Activated T-cell treated with anti-CD3 and anti-CD28 coated beads, Interleukin-2, amount 50 U/mL, for 72 hours (primary cell): Measurements from ENCODE around the gene TSPEAR. TPM values are rescaled to one million over a fixed set of nuclear protein-coding genes. Genes with fewer than 3 reads are reported as not detected.
"Not testable (repeated sequence)": the region's sequence is repeated elsewhere in the genome, so short reads cannot be mapped to it uniquely, and the experiment has no call there.

Source experiments
- ATAC-seq, 2 donors: fragments of 150-1000 bp; cut with Tn5 transposase; replicated peaks in 1 of 2; 2 replicates each; pipeline ENCODE4 v1.10.0; 2021; ENCODE audit warnings: moderate library complexity in 2 of 2, mild to moderate bottlenecking in 1 of 2
- DNase-seq, 2 donors: peaks; one replicate each; pipeline ENCODE4 v3.0.0; 2021 to 2022; ENCODE audit warnings: mixed read lengths in 1 of 2
- H3K27ac Mint-ChIP-seq: one replicate; pipeline ENCODE4 v1.8.0; 2022; ENCODE audit warnings: mild to moderate bottlenecking, moderate library complexity, mixed read lengths
- H3K27me3 Mint-ChIP-seq: one replicate; pipeline ENCODE4 v1.8.0; 2022; ENCODE audit warnings: low read depth, mixed read lengths
- H3K36me3 Mint-ChIP-seq, 2 donors: one replicate each; pipeline ENCODE4 v1.8.0; 2022; ENCODE audit warnings: mixed read lengths in 2 of 2, mild to moderate bottlenecking in 1 of 2; ENCODE audit not compliant: insufficient read depth in 2 of 2
- H3K4me1 Mint-ChIP-seq: one replicate; pipeline ENCODE4 v1.8.0; 2022; ENCODE audit warnings: low read depth, mixed read lengths
- H3K4me3 Mint-ChIP-seq, 2 donors: one replicate each; pipeline ENCODE4 v1.8.0; 2022; ENCODE audit warnings: mild to moderate bottlenecking in 2 of 2, mixed read lengths in 2 of 2, moderate library complexity in 2 of 2
- H3K9me3 Mint-ChIP-seq, 2 donors: one replicate each; pipeline ENCODE4 v1.8.0; 2022; ENCODE audit warnings: mixed read lengths in 2 of 2
- total RNA-seq, 2 donors: library from RNA; stranded (reverse); gene quantifications; one replicate each; pipeline ENCODE4 v1.2.3, GENCODE V29; 2022

Gene TSPEAR
- total RNA-seq, 2 donors from 2014 or later = not detected

DNA sequence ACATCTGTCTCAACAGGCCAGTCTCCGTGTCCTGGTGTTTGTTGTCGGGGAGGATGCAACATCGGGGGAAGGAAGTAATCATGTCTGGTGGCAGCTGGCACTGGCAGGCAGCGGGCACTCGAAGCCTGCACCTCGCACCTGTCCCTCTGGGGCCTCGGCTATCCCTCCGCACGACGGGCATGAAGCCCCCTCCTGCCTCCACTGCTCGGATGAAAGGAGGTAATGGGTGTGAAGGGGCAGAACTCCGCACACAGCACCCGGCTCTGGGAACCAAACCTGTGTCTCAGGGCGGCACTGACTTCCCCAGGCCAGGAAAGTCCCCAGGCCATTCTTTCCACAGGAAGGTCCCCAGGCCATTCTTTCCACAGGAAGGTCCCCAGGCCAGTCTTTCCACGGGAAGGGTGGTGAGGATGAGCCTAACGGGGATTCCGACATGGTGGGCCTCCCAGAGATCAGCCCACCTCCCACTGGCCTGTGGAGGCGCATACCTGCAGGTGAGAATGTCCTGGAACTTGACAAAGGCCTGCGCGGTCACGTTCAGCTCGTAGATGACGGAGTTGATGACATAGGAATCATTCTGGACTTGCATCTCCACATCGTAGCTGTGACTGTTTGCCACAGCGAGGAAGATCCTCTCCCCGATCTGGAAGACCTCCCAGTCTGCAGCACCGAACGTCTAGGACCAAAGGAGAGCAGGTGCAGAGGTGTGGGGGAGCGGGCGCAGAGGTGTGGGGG lies 202.5 kb downstream of the TSPEAR start:
- no peak overlapping the region for H3K4me3 Mint-ChIP-seq
- H3K27me3 Mint-ChIP-seq = no peaks in the 10 kb centered on the region

DNA sequence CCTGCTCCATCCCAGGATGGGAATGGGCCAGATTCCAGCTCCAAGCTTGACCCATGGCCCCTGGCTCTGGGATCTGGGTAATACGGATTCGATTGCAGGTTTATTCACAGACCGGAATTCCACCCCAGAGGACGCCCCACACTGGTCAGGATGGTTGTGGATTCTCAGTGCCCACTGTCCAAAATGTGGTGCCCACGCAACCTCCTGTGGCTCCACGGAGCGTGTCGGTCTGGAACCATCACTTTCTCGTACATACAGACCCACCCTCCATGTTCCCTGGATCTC lies 203.0 kb downstream of the TSPEAR start:
- Mint-ChIP-seq H3K36me3 (no peaks in the 10 kb centered on the region), H3K27me3 (no peaks in the 10 kb centered on the region), H3K9me3 (no peaks in the 10 kb centered on the region), H3K4me1 (no peaks in the 10 kb centered on the region), H3K4me3 (no peak overlapping the region), H3K27ac (no peak overlapping the region)
- no peak for ATAC-seq
- no peak for DNase-seq

More for the DNA sequence above, 202.5 kb downstream of the TSPEAR start:
- Mint-ChIP-seq H3K9me3 (no peaks in the 10 kb centered on the region), H3K4me1 (no peaks in the 10 kb centered on the region), H3K27ac (no peak overlapping the region), H3K36me3 (no peaks in the 10 kb centered on the region)
- no peak for DNase-seq
- ATAC-seq = no peak

DNA sequence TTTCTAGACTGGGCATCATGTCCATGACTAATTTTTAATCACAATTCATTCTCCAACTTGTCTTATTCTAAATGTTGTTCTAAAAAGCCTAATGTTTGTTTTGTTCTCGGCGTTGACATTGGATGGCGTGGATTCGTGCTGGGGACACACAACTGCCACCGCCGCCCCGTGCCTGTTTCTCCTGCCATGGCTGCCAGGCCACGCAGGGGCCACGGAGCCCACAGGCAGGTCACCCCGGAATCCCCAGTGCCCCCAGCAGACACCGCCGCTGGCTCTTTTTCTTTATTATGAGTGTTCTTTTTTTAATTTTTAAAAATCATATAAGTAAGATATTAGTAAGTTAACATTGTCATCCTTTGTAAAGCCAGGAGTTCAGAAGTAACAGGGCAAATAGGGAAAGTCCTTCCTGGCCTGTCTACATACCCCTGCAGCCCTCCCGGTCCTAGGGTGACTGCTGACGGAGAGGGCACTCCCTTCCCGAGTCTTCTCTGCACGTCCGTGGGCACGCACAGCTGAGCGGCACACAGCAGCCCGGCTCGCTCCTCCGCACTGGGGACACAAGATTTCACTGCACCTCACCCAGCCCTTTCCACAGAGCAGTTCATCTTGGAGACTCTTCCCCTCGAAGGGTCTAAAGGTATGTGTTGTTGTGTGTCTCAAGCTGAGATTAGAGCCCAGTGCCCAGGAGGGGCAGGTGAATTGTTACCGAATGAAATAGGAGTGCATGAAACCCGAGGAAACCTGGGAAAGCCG lies 203.5 kb downstream of the TSPEAR start:
- H3K27me3 Mint-ChIP-seq = no peaks in the 10 kb centered on the region
- no peak overlapping the region for H3K4me3 Mint-ChIP-seq
- no peaks in the 10 kb centered on the region for H3K36me3 Mint-ChIP-seq
- no peak for DNase-seq
- no peaks in the 10 kb centered on the region for H3K9me3 Mint-ChIP-seq
- ATAC-seq = no peak
- H3K4me1 Mint-ChIP-seq = no peaks in the 10 kb centered on the region
- H3K27ac Mint-ChIP-seq = no peak overlapping the region

DNA sequence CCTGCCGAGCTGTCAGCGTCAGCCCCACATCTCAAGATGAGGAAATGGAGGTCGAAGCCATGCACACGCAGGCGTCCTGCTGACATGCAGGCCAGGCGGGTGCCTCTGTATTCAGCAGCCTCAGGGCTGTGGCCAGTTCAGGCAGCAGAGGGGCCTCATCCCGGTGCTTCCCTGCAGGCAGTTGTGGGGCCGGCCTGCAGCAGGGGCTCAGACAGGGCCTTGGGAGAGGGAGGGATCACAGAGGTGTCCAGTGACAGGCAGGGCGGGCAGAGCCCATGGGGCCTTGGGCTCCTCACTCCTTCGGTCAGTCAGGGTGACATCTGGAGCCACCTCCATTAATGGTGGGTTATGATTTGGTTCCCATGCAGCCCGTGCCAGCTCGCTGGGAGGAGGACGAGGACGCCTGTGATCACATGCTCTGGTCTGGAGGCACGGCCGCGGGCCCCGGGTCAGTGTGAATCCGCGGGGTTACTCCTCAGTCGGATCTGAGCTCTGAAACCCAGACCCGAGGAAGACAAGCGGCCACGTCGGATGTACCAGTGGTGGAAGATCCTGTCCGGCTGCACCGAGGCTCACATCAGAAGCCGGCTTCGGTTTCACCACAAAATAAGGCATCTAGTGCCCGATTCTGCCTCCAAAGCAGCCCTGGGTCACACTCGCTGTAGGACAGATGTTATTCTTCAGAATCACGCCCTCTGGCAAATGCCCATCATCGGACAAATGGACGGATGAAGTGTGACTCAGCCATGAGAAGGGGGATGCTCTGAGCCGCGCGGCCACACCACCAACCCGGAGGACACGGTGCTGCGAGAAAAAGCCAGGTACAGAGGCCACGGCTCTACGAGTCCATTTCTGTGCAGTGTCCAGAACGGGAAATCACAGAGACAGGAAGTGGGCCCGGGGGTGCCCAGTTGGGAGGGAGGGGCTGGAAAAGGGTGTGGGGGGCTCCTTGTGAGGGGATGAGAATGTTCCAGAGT lies 204.8 kb downstream of the TSPEAR start:
- H3K27ac Mint-ChIP-seq = no peak overlapping the region
- ATAC-seq (no peak), DNase-seq (no peak)
- no peaks in the 10 kb centered on the region for H3K27me3 Mint-ChIP-seq
- no peaks in the 10 kb centered on the region for H3K4me1 Mint-ChIP-seq
- no peak overlapping the region for H3K4me3 Mint-ChIP-seq
- H3K36me3 Mint-ChIP-seq = no peaks in the 10 kb centered on the region
- H3K9me3 Mint-ChIP-seq = no peaks in the 10 kb centered on the region

DNA sequence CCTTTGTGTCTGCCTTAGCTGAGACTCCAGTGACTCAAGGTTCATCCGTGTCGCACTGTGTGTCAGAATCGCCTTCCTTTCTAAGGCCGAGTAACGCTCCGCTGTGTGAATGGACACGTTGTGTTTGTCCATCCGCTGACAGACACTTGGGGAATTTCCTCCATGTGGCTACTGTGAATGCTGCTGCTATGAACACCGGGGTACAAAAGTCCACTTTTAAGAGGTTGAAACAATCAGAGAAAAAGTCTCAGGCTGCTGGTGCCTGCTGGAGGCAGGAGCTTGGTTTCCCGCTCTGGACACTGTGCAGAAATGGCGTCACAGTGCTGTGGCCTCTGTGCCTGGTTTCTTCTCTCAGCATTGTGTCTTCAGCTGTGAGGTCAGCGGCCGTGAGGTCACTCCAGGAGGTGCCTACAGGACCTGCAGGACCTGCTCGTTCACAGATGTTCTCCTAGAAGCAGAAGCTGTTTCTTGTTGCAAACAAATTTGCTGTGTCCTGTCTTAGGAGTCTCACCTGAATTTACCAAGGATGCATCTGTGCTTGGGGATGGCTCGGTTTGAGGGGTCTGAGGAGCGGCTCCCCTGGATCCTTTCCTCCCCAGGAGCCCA lies 205.6 kb downstream of the TSPEAR start:
- Mint-ChIP-seq H3K27me3 (no peaks in the 10 kb centered on the region), H3K36me3 (no peaks in the 10 kb centered on the region), H3K4me3 (no peak overlapping the region), H3K27ac (no peak overlapping the region), H3K9me3 (no peaks in the 10 kb centered on the region), H3K4me1 (no peaks in the 10 kb centered on the region)
- DNase-seq (no peak), ATAC-seq (no peak)

DNA sequence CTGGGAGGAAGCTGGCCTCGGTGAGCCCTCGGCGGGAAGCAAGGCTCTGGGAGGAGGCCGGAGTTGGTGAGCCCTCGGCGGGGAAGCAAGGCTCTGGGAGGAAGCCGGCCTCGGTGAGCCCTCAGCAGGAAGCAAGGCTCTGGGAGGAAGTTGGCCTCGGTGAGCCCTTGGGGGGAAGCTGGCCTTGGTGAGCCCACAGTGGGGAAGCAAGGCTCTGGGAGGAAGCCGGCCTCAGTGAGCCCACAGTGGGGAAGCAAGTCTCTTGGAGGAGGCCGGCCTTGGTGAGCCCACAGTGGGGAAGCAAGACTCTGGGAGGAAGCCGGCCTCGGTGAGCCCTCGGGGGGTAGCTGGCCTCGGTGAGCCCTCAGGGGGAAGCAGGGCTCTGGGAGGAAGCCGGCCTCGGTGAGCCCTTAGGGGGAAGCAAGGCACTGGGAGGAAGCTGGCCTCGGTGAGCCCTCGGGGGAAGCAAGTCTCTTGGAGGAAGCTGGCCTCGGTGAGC lies 207.4 kb downstream of the TSPEAR start:
- H3K9me3 Mint-ChIP-seq = no peaks in the 10 kb centered on the region
- H3K27me3 Mint-ChIP-seq = no peaks in the 10 kb centered on the region
- H3K36me3 Mint-ChIP-seq = no peaks in the 10 kb centered on the region
- DNase-seq = no peak
- H3K27ac Mint-ChIP-seq = no peak overlapping the region
- no peaks in the 10 kb centered on the region for H3K4me1 Mint-ChIP-seq
- H3K4me3 Mint-ChIP-seq = no peak overlapping the region
- no peak for ATAC-seq

DNA sequence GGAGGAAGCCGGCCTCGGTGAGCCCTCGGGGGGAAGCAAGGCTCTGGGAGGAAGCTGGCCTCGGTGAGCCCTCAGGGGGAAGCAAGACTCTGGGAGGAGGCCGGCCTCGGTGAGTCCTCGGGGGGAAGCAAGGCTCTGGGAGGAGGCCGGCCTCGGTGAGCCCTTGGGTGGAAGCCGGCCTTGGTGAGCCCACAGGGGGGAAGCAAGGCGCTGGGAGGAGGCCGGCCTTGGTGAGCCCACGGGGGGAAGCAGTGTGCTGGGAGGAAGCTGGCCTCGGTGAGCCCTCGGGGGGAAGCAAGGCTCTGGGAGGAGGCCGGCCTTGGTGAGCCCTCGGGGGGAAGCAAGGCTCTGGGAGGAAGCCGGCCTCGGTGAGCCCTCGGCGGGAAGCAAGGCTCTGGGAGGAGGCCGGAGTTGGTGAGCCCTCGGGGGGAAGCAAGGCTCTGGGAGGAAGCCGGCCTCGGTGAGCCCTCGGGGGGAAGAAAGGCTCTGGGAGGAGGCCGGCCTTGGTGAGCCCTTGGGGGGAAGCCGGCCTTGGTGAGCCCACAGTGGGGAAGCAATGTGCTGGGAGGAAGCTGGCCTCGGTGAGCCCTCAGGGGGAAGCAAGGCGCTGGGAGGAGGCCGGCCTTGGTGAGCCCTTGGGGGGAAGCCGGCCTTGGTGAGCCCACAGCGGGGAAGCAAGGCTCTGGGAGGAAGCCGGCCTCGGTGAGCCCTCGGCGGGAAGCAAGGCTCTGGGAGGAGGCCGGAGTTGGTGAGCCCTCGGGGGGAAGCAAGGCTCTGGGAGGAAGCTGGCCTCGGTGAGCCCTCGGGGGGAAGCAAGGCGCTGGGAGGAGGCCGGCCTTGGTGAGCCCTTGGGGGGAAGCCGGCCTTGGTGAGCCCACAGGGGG lies 208.1 kb downstream of the TSPEAR start:
- H3K9me3 Mint-ChIP-seq, H3K27ac Mint-ChIP-seq, H3K27me3 Mint-ChIP-seq, ATAC-seq, H3K4me1 Mint-ChIP-seq, DNase-seq, H3K4me3 Mint-ChIP-seq, H3K36me3 Mint-ChIP-seq: not testable (repeated sequence)

DNA sequence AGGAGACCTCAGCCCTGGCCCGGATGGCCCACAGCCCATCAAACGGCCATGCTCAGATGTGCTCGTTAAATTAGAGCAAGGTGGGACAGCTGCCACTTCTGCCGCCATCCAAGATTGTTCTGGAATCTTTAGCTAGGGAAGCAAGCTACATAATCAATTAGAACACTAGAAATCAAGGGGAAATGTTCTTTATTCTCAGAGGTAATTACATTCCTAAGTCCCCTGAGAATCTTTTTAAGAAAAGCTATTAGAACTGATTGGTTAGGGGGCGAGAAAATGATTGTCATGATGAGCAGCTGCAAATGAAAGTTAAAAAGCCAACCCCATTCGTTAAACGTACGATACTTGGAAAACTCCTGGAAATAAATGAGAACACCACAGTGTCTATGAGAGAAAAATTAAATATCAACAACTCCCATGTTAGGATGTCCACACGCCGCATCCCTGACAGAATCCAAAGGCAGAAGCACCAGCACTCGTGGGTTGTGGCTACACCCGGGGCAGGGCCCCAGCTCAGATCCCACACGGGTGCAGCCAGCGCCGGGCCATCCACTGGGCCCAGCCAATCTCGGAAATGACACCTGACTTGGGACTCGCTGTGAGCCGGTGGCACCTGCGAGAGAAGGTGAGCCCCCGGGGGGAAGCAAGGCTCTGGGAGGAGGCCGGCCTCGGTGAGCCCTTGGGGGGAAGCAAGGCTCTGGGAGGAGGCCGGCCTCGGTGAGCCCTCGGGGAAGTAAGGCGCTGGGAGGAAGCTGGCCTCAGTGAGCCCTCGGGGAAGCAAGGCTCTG lies 209.0 kb downstream of the TSPEAR start:
- Mint-ChIP-seq H3K9me3 (no peaks in the 10 kb centered on the region), H3K4me3 (no peak overlapping the region), H3K27me3 (no peaks in the 10 kb centered on the region), H3K27ac (no peak overlapping the region), H3K36me3 (no peaks in the 10 kb centered on the region), H3K4me1 (no peaks in the 10 kb centered on the region)
- ATAC-seq = no peak
- no peak for DNase-seq

DNA sequence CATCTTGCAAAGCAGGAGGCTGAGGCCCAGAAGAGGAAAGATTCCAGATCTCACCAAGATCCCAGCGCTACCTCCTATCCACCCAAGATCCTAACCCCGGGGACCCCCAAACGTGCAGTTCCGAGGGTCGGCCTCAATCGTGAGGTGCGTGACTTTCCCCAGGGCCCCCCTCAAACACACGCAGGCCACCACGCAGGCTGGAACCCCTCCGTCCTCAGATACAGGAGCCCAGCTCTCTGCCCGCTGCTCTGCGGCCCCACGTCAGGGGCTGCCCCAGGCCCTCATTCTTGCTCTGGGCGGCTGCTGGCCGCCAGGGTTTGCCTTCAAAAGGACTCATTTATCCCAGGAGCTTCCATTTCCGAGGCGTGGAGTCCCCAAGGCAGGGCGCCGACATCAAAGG lies 211.3 kb downstream of the TSPEAR start:
- no peaks in the 10 kb centered on the region for H3K27me3 Mint-ChIP-seq
- no peak overlapping the region for H3K27ac Mint-ChIP-seq
- no peaks in the 10 kb centered on the region for H3K36me3 Mint-ChIP-seq
- H3K4me3 Mint-ChIP-seq = no peak overlapping the region
- no peaks in the 10 kb centered on the region for H3K9me3 Mint-ChIP-seq
- no peaks in the 10 kb centered on the region for H3K4me1 Mint-ChIP-seq
- no peak for DNase-seq
- ATAC-seq = no peak

DNA sequence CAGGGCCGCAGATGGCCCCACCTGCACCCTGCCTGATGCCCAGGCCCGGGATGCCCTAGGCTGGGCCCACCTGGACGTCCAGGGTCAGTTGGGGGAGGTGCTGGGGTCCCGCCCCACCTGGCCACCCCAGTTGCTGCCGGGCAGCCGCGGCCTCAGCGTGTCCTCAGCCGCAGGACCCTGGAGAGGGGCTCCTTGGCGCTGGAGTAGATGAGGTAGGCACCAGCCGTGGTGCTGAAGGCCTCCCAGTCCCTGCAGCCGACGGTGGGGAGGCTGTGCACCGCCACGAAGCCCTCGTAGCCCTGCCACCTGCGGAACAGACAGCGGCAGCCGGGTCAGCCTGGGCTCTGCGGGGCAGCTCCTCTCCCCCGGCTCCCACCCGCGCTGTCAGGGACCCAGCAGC lies 211.7 kb downstream of the TSPEAR start:
- no peak for DNase-seq
- Mint-ChIP-seq H3K27me3 (no peaks in the 10 kb centered on the region), H3K27ac (no peak overlapping the region), H3K4me1 (no peaks in the 10 kb centered on the region), H3K4me3 (no peak overlapping the region), H3K9me3 (no peaks in the 10 kb centered on the region), H3K36me3 (no peaks in the 10 kb centered on the region)
- ATAC-seq = no peak

DNA sequence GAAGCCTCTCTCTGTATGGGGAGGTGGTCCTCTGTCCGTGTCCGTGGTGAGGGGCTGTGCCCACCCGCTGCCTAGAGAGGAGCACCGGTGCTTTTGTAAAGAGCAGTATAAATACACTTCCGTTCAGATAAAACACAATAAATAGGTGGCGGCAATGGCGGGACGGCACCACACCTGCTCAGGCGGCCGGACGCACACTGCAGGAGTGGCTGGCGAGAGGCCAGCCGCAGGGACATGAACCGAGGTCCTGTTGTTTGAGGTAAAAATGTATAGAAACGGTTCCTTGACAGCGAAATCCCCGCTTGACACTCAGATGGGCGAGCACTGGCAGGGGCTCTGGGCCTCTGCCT lies 212.2 kb downstream of the TSPEAR start:
- no peaks in the 10 kb centered on the region for H3K36me3 Mint-ChIP-seq
- H3K27me3 Mint-ChIP-seq = no peaks in the 10 kb centered on the region
- H3K9me3 Mint-ChIP-seq = no peaks in the 10 kb centered on the region
- H3K27ac Mint-ChIP-seq = no peak overlapping the region
- H3K4me1 Mint-ChIP-seq = no peaks in the 10 kb centered on the region
- no peak overlapping the region for H3K4me3 Mint-ChIP-seq
- ATAC-seq = no peak
- no peak for DNase-seq
